Stimulated activated memory B cell treated with anti-CD40 and anti-IgM and Interleukin-4, amounts not matched to agents 10 μg/mL and 1 μg/mL and 100 μg/mL, for 72 hours (primary cell): ENCODE results near the gene FAM83F.
A peak's percentile ranks its signal among the peaks of the same experiment; 100 is the strongest.

Experiments used
- ATAC-seq: fragments of 150-1000 bp; cut with Tn5 transposase; 2 replicates; pipeline ENCODE4 v1.10.0; 2021
- H3K27ac Mint-ChIP-seq: one replicate; pipeline ENCODE4 v1.8.0; 2022; ENCODE audit warnings: mild to moderate bottlenecking, mixed read lengths
- H3K27me3 Mint-ChIP-seq: one replicate; pipeline ENCODE4 v1.8.0; 2022; ENCODE audit warnings: mixed read lengths
- H3K36me3 Mint-ChIP-seq: one replicate; pipeline ENCODE4 v1.8.0; 2022; ENCODE audit warnings: mixed read lengths
- H3K4me1 Mint-ChIP-seq: one replicate; pipeline ENCODE4 v1.8.0; 2022; ENCODE audit warnings: mixed read lengths
- H3K4me3 Mint-ChIP-seq: one replicate; pipeline ENCODE4 v1.8.0; 2022; ENCODE audit warnings: mild to moderate bottlenecking, moderate library complexity, mixed read lengths
- H3K9me3 Mint-ChIP-seq: one replicate; pipeline ENCODE4 v1.8.0; 2022; ENCODE audit warnings: mixed read lengths

The FAM83F gene

DNA sequence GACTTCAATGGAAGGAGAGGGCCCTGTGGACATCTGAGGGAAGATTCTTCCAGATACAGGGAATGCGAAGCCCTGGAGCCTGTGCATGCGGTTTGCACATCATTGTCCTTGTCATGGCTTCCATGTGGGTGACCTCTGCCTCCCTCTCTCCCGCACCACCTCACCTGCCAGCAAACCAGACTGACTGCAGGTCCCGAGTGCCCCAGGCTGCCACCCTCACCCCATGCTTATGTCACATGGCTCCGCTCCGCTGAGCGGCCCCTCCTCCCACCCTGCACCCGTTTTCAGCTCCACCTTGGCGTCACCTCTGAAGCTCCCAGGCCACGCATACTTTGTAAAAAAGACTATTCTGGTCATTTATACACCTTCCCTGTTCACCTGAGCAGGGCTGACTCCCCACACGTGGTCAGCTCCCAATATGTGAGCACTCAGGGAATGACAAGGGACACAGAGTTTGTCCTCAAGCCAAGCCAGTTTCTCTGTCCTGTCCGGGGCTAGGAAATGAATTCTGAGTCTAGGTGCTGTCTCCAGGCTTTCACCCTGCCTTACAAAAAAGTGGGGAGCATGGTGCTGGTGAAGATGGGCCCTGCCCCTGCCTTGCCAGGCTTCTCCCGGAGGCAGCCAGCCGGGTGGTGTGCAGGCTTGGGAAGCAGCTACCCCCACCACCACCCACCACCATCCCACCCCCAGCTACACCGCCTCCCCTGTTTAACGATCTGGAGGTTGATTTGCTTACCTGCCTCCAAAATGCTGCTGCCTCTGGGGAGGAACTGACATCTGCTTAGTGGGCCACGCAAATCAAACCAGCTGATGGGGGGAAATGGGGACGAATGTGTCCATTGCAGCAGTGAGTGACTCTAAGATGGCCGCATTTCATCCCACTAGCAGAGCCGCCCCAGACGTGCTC, 32.7 kb downstream of the FAM83F start:
- no peak for ATAC-seq
- Mint-ChIP-seq H3K9me3 (no peaks in the 10 kb centered on the region), H3K4me3 (no peak overlapping the region), H3K36me3 (no peaks in the 10 kb centered on the region), H3K4me1 (peaks cover 13% of the 10 kb centered on the region), H3K27ac (no peak overlapping the region), H3K27me3 (peaks cover 13% of the 10 kb centered on the region)

DNA sequence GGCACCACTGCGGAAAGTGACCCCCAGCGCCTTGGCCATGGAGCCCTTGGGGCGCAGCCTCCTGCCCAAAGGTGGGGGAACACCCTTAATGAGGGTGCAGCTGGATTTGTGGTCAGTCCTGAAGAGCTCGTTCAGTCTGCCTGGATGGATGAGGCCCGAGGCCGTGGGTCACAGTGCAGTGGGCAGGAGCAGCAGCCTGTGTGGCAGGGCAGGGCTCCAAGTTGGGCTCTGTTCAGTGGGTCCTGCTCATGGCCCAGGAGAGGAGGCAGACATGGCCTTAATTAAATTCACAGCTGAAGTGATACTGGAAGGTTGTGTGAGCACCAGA, 33.3 kb downstream of the FAM83F start:
- Mint-ChIP-seq H3K36me3 (no peaks in the 10 kb centered on the region), H3K9me3 (no peaks in the 10 kb centered on the region), H3K4me3 (no peak overlapping the region), H3K4me1 (peaks cover 9% of the 10 kb centered on the region), H3K27me3 (peaks cover 13% of the 10 kb centered on the region), H3K27ac (no peak overlapping the region)
- ATAC-seq = no peak

DNA sequence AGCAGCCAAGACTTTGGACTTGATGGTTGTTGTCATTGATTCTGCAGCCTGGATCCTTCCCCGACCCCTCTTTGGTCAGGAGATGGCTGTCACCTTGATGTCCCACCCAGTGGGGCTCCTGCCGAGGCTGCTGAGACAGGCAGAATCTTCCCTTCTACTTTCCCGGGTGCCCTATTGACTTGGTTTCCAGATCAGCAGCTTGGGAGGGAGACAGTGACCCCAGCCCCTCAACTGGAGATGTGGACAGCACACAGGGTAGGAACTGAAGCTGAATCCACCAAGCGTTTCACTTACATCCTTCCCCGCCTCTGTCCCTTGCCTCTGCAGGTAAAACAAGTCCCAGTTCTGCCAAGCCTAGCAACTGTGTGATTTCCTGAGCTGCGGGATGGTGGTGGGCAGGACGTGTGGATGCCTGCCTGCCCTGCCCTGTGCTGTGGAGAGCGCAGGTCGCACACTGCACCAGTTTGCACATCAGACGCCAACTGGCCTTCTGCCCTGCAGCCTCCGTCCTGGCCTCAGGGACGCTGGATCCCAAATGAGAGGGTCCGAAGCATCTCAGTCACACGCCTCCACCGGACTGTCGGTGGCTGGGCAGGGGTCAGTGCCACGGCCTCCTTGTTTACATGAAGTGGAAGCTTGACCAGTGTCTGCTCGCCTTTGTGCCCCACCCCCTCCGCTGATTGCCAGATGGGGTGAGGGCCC, 34.6 kb downstream of the FAM83F start:
- H3K4me1 Mint-ChIP-seq = peaks cover 6% of the 10 kb centered on the region
- no peak for ATAC-seq
- peaks cover 10% of the 10 kb centered on the region for H3K27me3 Mint-ChIP-seq
- no peaks in the 10 kb centered on the region for H3K36me3 Mint-ChIP-seq
- H3K9me3 Mint-ChIP-seq = no peaks in the 10 kb centered on the region
- H3K27ac Mint-ChIP-seq = no peak overlapping the region
- no peak overlapping the region for H3K4me3 Mint-ChIP-seq

DNA sequence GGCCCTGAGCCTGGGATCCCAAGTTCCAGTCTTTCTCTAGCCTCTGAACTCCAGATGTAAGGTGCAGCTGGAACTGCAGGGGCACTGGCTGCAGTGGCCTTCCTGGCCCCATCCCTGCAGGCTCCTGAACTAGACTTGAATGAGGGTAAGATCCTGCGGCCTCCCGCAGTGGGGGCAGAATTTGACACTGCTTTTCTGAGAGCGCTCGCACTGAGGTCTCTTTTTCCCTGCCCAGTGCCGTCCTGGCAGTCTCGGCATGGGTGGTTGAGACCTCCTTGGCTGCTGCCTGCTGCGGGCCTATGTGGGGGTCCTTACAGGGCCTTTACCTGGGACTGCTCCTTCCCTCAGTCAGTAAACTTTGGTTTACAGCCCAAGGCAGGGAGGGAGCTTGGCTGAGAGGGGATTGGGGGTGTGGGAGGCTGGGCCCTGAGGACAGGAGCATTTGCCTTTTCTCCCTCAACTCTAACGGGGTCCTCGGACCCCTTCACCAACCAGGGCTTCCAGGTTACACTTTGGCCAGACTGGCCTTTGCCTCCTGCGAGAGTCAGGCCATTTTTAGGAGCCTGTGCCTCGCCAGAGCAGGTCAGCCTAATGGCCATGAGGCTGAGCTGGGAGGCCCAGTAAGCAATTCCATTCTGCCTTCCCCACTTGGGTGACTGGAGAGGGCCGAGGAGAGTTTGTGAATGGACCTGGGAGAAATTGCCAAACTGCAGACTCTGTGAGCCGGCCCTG, 35.4 kb downstream of the FAM83F start:
- H3K4me1 Mint-ChIP-seq = no peaks in the 10 kb centered on the region
- ATAC-seq = no peak
- no peaks in the 10 kb centered on the region for H3K36me3 Mint-ChIP-seq
- H3K4me3 Mint-ChIP-seq = no peak overlapping the region
- no peak overlapping the region for H3K27ac Mint-ChIP-seq
- H3K27me3 Mint-ChIP-seq = peaks cover 13% of the 10 kb centered on the region
- H3K9me3 Mint-ChIP-seq = no peaks in the 10 kb centered on the region

DNA sequence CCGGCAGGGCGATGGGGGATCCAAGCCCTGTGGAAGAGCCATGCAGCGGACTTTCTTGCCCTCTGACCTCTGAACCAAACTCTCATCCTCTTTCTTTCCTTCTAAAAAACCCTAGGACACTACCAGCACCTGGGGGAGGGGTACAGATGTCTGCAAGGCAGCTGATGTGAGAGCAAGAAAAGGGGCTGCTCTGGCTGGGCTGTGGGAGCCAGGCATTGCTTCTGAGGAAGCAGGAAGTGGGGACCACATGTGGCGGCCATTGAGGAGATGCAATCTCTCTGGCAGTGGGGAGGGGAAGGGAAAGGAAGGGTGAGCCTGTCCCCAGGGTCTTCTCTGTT, 36.0 kb downstream of the FAM83F start:
- H3K27me3 Mint-ChIP-seq = peaks cover 18% of the 10 kb centered on the region
- no peaks in the 10 kb centered on the region for H3K4me1 Mint-ChIP-seq
- H3K9me3 Mint-ChIP-seq = no peaks in the 10 kb centered on the region
- no peaks in the 10 kb centered on the region for H3K36me3 Mint-ChIP-seq
- H3K4me3 Mint-ChIP-seq = no peak overlapping the region
- H3K27ac Mint-ChIP-seq = no peak overlapping the region
- ATAC-seq = no peak

DNA sequence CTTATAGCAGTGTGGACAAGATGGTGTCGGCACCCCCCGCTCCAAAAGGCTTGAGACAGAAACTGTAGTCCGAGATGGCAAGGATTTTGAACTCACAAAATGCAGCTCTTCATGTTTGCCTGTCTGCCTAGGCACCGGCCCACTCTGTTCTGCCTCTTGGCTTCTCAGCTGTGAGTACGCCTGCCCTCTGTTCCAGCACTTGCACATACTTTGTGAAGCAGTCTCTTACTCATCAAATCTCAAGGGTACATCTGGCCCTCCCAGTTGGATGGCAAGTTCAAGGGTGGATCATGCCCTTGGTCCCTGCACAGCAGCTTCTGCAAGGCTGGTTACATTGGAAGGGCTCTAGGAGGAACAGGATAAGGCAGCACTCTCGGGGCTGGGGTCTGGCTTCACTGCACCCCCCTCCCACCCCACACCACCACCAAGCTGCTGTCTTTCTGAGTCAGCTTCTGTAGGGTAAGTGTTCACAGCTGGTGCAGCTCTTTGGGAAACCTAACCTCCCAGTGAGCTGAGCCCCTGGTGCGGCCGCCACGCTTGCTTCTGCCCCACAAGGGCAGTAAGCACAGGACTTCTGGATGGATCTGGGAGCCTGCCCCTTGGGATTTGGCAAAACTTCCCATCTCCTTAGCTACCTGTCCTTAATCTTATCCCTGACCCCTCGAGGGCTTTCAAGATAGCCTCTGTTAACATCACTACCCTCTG, 37.2 kb downstream of the FAM83F start:
- no peaks in the 10 kb centered on the region for H3K36me3 Mint-ChIP-seq
- no peak overlapping the region for H3K4me3 Mint-ChIP-seq
- no peaks in the 10 kb centered on the region for H3K9me3 Mint-ChIP-seq
- H3K27ac Mint-ChIP-seq = no peak overlapping the region
- H3K27me3 Mint-ChIP-seq = peaks cover 24% of the 10 kb centered on the region
- ATAC-seq = no peak
- H3K4me1 Mint-ChIP-seq = no peaks in the 10 kb centered on the region

DNA sequence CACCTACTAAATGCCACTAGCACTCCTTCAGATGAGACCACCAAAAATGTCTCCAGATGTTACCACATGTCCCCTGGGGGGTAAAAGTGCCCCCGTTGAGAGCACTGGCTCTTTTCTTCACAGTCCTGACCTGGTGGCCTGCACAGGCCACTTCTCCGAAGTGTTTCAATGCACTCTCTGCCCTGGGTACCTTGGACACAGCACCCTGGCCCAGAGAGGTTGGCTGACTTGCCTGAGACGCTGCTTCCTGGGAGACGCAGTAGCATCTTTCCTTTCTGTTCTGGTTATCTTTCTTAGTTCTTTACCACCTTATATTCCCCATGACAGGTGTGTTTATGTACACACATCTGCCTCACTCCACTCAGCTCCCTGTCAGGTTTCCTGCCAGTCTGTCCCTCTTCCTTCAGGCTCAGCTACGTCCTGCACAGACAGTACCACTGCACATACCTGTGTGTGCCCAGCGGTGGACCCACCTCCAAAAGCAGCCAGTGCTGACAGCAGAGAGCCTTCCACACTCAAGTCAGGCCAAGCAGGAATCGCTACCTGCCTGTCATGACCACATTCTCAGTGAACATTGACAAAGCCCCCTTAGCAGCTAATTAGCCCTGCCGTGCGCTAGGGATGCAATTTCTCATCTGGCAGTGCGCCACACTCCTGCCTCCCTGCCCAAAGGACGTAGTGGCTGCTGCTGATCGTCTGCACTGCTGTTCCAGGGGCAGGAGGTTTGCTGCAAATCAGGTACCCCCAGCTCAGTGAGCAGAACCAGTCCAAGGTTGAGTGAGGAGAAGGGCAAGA, 39.0 kb downstream of the FAM83F start:
- H3K4me3 Mint-ChIP-seq = no peak overlapping the region
- no peaks in the 10 kb centered on the region for H3K4me1 Mint-ChIP-seq
- no peaks in the 10 kb centered on the region for H3K9me3 Mint-ChIP-seq
- peaks cover 37% of the 10 kb centered on the region for H3K27me3 Mint-ChIP-seq
- H3K36me3 Mint-ChIP-seq = no peaks in the 10 kb centered on the region
- no peak for ATAC-seq
- no peak overlapping the region for H3K27ac Mint-ChIP-seq

DNA sequence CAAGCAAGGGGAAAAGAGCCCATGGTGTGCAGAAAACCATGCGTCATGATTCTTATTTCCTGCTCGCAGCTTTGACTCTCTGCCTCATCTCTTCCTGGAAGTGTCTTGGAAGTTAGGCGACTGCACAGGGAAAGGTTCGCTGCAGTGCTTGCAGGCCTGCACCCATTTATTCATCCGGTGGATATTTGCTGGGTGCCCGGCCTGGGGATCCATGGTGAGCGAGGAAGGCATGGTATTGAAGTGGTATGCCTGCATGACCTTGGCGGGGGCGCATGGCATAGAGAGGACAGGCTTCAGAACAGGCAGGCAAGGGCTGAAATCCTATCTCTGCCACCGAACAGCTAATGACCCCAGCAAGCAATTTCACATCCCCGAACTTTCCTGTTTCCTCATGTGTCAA, 40.6 kb downstream of the FAM83F start:
- Mint-ChIP-seq H3K4me1 (no peaks in the 10 kb centered on the region), H3K27me3 (peaks cover 51% of the 10 kb centered on the region), H3K27ac (no peak overlapping the region), H3K9me3 (no peaks in the 10 kb centered on the region), H3K36me3 (no peaks in the 10 kb centered on the region), H3K4me3 (no peak overlapping the region)
- ATAC-seq = no peak

DNA sequence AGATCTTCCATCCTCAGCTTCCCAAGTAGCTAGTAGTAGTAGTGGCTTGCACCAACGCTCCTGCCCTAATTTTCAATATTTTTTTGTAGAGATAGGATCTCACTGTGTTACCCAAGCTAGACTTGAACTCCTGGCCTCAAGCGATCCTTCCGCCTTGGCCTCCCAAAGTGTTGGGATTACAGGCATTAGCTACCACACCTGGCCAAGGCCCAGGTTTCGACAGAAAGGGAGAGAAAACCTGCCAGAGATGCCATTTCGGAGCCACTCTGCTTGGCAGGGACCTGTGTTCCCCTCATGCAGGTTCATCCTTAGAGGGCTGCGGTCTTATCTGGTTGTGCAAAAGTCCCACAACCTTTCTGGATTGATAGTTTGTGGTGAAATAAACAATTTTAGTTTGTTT, 41.4 kb downstream of the FAM83F start:
- ATAC-seq = no peak
- peaks cover 51% of the 10 kb centered on the region for H3K27me3 Mint-ChIP-seq
- no peak overlapping the region for H3K4me3 Mint-ChIP-seq
- H3K27ac Mint-ChIP-seq = no peak overlapping the region
- H3K9me3 Mint-ChIP-seq = no peaks in the 10 kb centered on the region
- no peaks in the 10 kb centered on the region for H3K4me1 Mint-ChIP-seq
- H3K36me3 Mint-ChIP-seq = no peaks in the 10 kb centered on the region

DNA sequence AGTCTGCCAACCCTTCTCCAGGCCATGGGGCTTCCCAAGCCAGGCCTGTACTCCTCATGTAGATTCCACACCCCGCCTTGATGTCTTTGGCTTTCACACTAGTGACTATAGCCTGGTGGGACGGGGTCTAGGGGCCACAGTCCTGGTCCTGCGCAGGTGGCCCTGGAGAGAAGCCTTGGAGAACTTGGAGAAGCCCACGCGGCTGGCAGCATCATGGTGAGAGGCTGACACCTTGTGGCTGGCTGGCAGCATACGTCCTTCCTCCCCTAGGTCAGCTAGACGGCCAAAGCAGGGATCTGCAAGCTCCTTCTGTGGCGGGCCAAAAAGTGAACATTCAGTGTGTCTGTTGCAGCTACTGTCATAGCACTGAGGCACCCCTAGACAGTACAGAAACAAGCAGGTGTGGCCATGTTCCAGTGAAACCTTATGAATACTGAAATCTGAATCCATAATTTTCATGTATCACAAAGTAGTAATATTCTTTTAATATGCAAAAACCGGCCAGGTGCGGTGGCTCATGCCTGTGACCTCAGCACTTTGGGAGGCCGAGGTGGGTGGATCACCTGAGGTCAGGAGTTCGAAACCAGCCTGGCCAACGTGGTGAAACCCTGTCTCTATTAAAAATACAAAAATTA, 42.0 kb downstream of the FAM83F start:
- ATAC-seq = peak; percentile 83
- no peak overlapping the region for H3K27ac Mint-ChIP-seq
- H3K27me3 Mint-ChIP-seq = peaks cover 51% of the 10 kb centered on the region
- H3K36me3 Mint-ChIP-seq = no peaks in the 10 kb centered on the region
- no peak overlapping the region for H3K4me3 Mint-ChIP-seq
- H3K4me1 Mint-ChIP-seq = no peaks in the 10 kb centered on the region
- H3K9me3 Mint-ChIP-seq = no peaks in the 10 kb centered on the region

DNA sequence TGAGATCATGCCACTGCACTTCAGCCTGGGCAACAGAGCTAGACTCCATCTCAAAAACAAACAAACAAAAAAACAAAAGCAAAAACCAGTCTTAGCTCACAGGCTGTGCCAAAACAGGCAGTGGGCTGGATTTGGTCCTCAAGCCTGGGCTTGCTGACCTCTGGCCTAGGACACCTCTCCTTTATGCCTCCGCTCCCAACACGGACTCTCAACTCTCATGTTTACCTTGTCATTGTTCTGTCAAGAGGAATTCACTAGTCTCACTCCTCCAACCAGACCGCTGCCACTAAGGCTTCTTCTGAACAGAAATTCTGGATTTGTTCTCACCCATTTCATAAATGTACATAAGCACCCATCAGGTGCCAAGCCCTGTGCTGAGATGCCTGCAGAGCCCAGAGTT, 42.6 kb downstream of the FAM83F start:
- no peaks in the 10 kb centered on the region for H3K9me3 Mint-ChIP-seq

DNA sequence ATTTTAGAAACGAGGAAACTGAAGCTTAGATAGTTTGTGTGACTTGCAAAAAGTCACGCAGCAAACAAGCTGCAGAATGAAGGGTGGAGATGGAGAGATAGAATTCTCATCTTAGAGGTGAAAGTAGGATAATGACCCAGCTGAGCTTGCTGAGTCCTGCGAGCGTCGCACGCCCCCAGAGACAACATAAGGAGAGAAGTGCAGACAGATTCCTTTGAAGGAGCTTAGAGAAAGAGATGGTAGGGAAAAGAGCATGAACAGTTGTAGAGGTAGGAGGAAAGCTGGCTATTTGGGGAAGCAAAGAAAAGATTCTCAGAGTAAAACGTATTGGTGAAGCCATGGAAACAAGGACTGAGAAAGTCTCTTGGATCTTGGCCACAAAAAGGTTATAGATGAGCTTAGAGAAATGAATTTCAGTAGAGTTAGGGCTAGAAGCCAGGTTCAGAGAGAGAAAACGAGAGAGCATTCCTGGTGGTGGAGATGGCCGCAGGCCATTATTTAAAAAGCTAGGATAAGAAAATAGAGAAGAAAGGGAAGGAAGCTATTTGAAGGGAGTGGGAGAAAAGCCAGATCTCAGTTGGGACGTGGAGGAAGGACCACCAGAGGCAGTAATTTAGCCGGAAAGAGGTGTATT, 44.8 kb downstream of the FAM83F start:
- H3K4me1 Mint-ChIP-seq = no peaks in the 10 kb centered on the region
- no peaks in the 10 kb centered on the region for H3K36me3 Mint-ChIP-seq
- no peak overlapping the region for H3K27ac Mint-ChIP-seq
- H3K27me3 Mint-ChIP-seq = peaks cover 41% of the 10 kb centered on the region
- H3K9me3 Mint-ChIP-seq = no peaks in the 10 kb centered on the region
- H3K4me3 Mint-ChIP-seq = no peak overlapping the region
- no peak for ATAC-seq

More for the DNA sequence above, 42.6 kb downstream of the FAM83F start:
- ATAC-seq = no peak
- H3K27me3 Mint-ChIP-seq = peaks cover 51% of the 10 kb centered on the region
- no peaks in the 10 kb centered on the region for H3K36me3 Mint-ChIP-seq
- no peak overlapping the region for H3K4me3 Mint-ChIP-seq
- no peaks in the 10 kb centered on the region for H3K4me1 Mint-ChIP-seq
- H3K27ac Mint-ChIP-seq = no peak overlapping the region

DNA sequence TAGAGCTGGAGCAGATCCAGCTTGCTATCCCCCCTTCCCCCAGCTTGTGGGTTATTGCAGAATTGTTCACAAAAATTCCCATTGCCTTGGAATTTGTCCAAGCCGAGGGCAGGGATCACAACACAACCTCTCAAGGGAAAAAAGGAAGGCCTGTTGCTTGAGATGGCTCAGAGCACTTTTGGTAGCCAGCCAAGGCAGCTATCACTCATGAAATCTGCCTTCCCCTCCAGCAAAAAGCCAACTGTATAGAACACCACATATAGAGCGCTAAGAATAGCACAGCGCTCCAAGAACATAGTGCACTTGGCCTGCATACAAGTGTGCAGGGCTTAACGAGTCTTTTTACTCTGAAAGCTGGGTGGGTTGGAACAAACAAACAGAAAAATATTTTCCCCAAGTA, 46.2 kb downstream of the FAM83F start:
- Mint-ChIP-seq H3K36me3 (no peaks in the 10 kb centered on the region), H3K9me3 (no peaks in the 10 kb centered on the region), H3K4me3 (no peak overlapping the region), H3K27me3 (peaks cover 31% of the 10 kb centered on the region), H3K27ac (no peak overlapping the region), H3K4me1 (peaks cover 3% of the 10 kb centered on the region)
- no peak for ATAC-seq
